Neuron (in vitro differentiated cells): Measurements from ENCODE around the gene DYRK1A.

Experiments used
- H2AFZ ChIP-seq: one replicate; pipeline ENCODE4 v1.6.1; 2013; ENCODE audit warnings: low read depth, mild to moderate bottlenecking, inconsistent platforms, low read length, moderate library complexity
- H3K27me3 ChIP-seq: one replicate; pipeline ENCODE4 v1.6.1; 2013; ENCODE audit warnings: low read length; ENCODE audit not compliant: insufficient read depth
- H3K36me3 ChIP-seq: one replicate; pipeline ENCODE4 v1.6.1; 2013; ENCODE audit warnings: low read length; ENCODE audit not compliant: insufficient read depth
- H3K4me1 ChIP-seq: one replicate; pipeline ENCODE4 v1.6.1; 2013; ENCODE audit warnings: low read length; ENCODE audit not compliant: insufficient read depth
- H3K4me3 ChIP-seq: 2 replicates; pipeline ENCODE4 v1.5.1; 2013; ENCODE audit warnings: mild to moderate bottlenecking, low read length, moderate library complexity
- H3K9me3 ChIP-seq: one replicate; pipeline ENCODE4 v1.6.1; 2013; ENCODE audit warnings: low read length

The DYRK1A gene

GRCh38 chr21:37419228-37419906, 52.8 kb downstream of the DYRK1A start:
- peaks cover 12% of the 10 kb centered on the region for H3K36me3 ChIP-seq

GRCh38 chr21:37421306-37421705, 54.7 kb downstream of the DYRK1A start:
- Histone ChIP-seq H2AFZ (no peak overlapping the region), H3K4me3 (no peak overlapping the region), H3K9me3 (peaks cover 2% of the 10 kb centered on the region), H3K27me3 (no peaks in the 10 kb centered on the region), H3K4me1 (no peaks in the 10 kb centered on the region), H3K36me3 (peaks cover 22% of the 10 kb centered on the region)

More at GRCh38 chr21:37419228-37419906, 52.8 kb downstream of the DYRK1A start:
- H3K4me1 ChIP-seq, result no peaks in the 10 kb centered on the region
- H3K9me3 ChIP-seq, result no peaks in the 10 kb centered on the region
- H3K27me3 ChIP-seq, result no peaks in the 10 kb centered on the region
- no peak overlapping the region for H3K4me3 ChIP-seq
- H2AFZ ChIP-seq, result no peak overlapping the region

GRCh38 chr21:37422382-37422781, 55.8 kb downstream of the DYRK1A start:
- H2AFZ ChIP-seq, result no peak overlapping the region
- no peaks in the 10 kb centered on the region for H3K4me1 ChIP-seq
- no peaks in the 10 kb centered on the region for H3K27me3 ChIP-seq
- H3K4me3 ChIP-seq, result no peak overlapping the region
- peaks cover 3% of the 10 kb centered on the region for H3K9me3 ChIP-seq
- peaks cover 28% of the 10 kb centered on the region for H3K36me3 ChIP-seq

GRCh38 chr21:37423103-37423502, 56.5 kb downstream of the DYRK1A start:
- peaks cover 30% of the 10 kb centered on the region for H3K36me3 ChIP-seq
- H3K27me3 ChIP-seq, result no peaks in the 10 kb centered on the region
- H2AFZ ChIP-seq, result no peak overlapping the region
- H3K4me1 ChIP-seq, result no peaks in the 10 kb centered on the region
- H3K9me3 ChIP-seq, result peaks cover 6% of the 10 kb centered on the region
- H3K4me3 ChIP-seq, result no peak overlapping the region

- Histone ChIP-seq H3K4me3 (no peak overlapping the region), H3K36me3 (peaks cover 32% of the 10 kb centered on the region), H3K9me3 (peaks cover 7% of the 10 kb centered on the region), H3K4me1 (no peaks in the 10 kb centered on the region), H3K27me3 (no peaks in the 10 kb centered on the region), H2AFZ (no peak overlapping the region)
Measured at GRCh38 chr21:37424396-37424795, 57.8 kb downstream of the DYRK1A start.

DNA sequence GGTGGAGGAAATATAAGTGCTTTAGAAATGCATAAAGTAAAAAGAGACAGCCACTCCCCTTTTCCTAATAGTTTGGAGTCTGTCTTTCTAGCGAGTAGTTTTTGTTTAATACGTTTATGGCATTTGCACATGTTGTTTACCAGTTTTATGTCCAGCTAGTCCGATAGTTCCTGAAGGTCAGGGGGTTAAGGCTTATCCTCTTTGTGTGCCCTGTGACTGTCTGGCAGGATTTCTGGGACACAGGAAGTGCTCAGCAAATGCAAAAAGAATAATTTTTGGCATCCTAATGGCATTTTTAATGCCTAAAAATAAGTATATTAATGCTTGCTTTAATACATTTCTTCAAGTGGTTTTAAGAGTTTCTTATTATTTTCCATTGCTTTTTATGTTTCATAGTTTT, 58.4 kb downstream of the DYRK1A start:
- Histone ChIP-seq H3K4me3 (no peak overlapping the region), H3K4me1 (no peaks in the 10 kb centered on the region), H3K27me3 (no peaks in the 10 kb centered on the region), H3K9me3 (peaks cover 7% of the 10 kb centered on the region), H3K36me3 (peaks cover 34% of the 10 kb centered on the region), H2AFZ (no peak overlapping the region)

DNA sequence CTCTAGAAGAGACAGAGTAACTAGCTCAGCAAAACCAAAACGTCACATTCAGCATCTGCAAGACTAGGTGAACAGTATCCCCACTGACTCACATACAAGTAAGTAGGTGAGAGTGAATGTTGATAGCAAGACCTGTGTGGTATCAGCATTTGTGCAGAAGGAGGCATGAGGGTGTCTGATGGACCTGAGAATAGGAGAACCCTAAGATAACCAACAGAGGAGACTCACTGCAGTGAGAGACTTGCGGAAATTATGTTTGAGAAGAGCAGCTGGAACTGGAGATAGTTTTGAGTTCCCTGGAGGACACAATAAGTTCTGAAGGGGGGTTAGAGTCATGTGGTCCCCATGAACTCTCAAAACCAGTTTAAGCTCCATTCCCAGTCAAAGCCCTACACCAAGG, 59.1 kb downstream of the DYRK1A start:
- Histone ChIP-seq H3K27me3 (no peaks in the 10 kb centered on the region), H3K36me3 (peaks cover 41% of the 10 kb centered on the region), H3K9me3 (peaks cover 10% of the 10 kb centered on the region), H3K4me3 (no peak overlapping the region), H3K4me1 (no peaks in the 10 kb centered on the region), H2AFZ (no peak overlapping the region)

DNA sequence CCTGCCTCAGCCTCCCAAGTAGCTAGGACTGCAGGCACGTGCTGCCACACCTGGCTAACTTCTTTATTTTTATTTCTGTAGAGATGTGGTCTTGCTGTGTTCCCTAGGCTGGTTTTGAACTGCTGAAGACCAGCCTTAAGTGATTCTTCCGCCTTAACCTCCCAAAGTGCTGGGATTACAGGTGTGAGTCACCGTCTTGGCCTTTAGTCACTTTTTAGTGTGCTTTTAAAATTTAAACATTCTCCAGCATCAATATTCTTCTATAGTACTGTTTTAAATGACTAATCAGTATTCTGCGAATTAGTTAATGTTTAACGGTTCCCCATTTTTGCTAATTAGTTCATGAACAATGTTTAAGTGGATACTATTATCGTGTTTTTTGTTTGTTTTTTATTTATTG, 60.6 kb downstream of the DYRK1A start:
- H2AFZ ChIP-seq, result no peak overlapping the region
- H3K9me3 ChIP-seq, result peaks cover 10% of the 10 kb centered on the region
- H3K4me1 ChIP-seq, result no peaks in the 10 kb centered on the region
- peaks cover 41% of the 10 kb centered on the region for H3K36me3 ChIP-seq
- H3K4me3 ChIP-seq, result no peak overlapping the region
- H3K27me3 ChIP-seq, result no peaks in the 10 kb centered on the region

- Histone ChIP-seq H3K4me3 (no peak overlapping the region), H3K27me3 (no peaks in the 10 kb centered on the region), H3K9me3 (peaks cover 10% of the 10 kb centered on the region), H3K4me1 (peaks cover 6% of the 10 kb centered on the region), H3K36me3 (peaks cover 30% of the 10 kb centered on the region), H2AFZ (no peak overlapping the region)
Measured at GRCh38 chr21:37429356-37429755, 62.8 kb downstream of the DYRK1A start.

DNA sequence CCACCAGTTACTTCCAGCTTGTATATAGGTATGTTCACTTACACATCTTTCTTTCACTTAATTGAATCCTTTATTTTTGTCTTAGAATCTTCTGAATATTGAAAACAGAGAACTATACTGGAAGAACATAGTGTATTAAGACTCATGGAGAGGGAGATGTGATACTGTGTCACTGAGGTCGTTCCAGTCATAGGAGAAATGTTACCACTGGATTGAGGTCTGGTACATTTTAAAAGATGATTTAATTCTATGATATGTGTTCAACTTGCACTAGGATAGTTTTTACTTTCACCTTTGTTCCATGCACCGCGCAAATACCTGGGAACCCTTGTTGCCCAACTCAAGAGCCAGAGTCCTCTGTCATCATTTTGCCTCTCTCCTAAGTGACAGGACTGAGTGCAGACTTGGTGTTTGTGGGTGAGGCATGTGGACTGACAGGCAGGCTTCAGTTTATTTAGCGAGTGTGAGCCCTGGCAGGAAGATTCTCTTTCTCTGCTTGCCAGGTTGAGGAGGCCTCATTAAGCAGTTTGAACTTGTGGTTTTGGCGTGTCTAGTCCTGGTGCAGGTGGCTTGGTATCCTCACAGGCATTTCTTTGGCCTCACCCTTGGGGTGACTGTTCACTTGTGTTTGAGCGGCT, 63.7 kb downstream of the DYRK1A start:
- H3K36me3 ChIP-seq, result peaks cover 30% of the 10 kb centered on the region
- H3K4me3 ChIP-seq, result no peak overlapping the region
- no peak overlapping the region for H2AFZ ChIP-seq
- H3K9me3 ChIP-seq, result peaks cover 8% of the 10 kb centered on the region
- peaks cover 12% of the 10 kb centered on the region for H3K4me1 ChIP-seq
- H3K27me3 ChIP-seq, result no peaks in the 10 kb centered on the region

- H3K4me3 ChIP-seq, result no peak overlapping the region
- peaks cover 22% of the 10 kb centered on the region for H3K4me1 ChIP-seq
- H3K9me3 ChIP-seq, result peaks cover 8% of the 10 kb centered on the region
- H3K36me3 ChIP-seq, result peaks cover 20% of the 10 kb centered on the region
- H2AFZ ChIP-seq, result no peak overlapping the region
- H3K27me3 ChIP-seq, result no peaks in the 10 kb centered on the region
Measured at GRCh38 chr21:37431243-37431642, 64.7 kb downstream of the DYRK1A start.

- H2AFZ ChIP-seq, result no peak overlapping the region
- no peak overlapping the region for H3K4me3 ChIP-seq
- H3K4me1 ChIP-seq, result peaks cover 23% of the 10 kb centered on the region
- H3K9me3 ChIP-seq, result peaks cover 7% of the 10 kb centered on the region
- no peaks in the 10 kb centered on the region for H3K27me3 ChIP-seq
- H3K36me3 ChIP-seq, result peaks cover 13% of the 10 kb centered on the region
Measured at GRCh38 chr21:37432710-37433455, 66.3 kb downstream of the DYRK1A start.

- H3K4me3 ChIP-seq, result no peak overlapping the region
- H3K9me3 ChIP-seq, result peaks cover 4% of the 10 kb centered on the region
- no peaks in the 10 kb centered on the region for H3K27me3 ChIP-seq
- H3K36me3 ChIP-seq, result peaks cover 13% of the 10 kb centered on the region
- H2AFZ ChIP-seq, result no peak overlapping the region
- H3K4me1 ChIP-seq, result peaks cover 23% of the 10 kb centered on the region
Measured at GRCh38 chr21:37433456-37433840, 66.9 kb downstream of the DYRK1A start.
